Vagina (tissue), 2 donors: Measurements from ENCODE around the gene ATP7B. TPM values are rescaled to one million over a fixed set of nuclear protein-coding genes. Genes with fewer than 3 reads are reported as not detected.

ENCODE experiments used
- DNase-seq, 2 donors: peaks; one replicate each; pipeline ENCODE4 v3.0.0-alpha.2; 2017; ENCODE audit errors: extremely low spot score in 2 of 2
- H3K27ac ChIP-seq: fragments of 200-600 bp; sonication (generic); one replicate; pipeline ENCODE4 v1.5.1; 2019
- H3K27me3 ChIP-seq: fragments of 200-600 bp; sonication (generic); one replicate; pipeline ENCODE4 v1.5.1; 2019
- H3K36me3 ChIP-seq, 2 donors: fragments of 200-600 bp; sonication (generic); one replicate each; pipeline ENCODE4 v1.5.1; 2017 to 2019
- H3K4me1 ChIP-seq: fragments of 200-600 bp; sonication (generic); one replicate; pipeline ENCODE4 v1.5.1; 2019
- H3K4me3 ChIP-seq, 2 donors: fragments of 200-600 bp; sonication (generic); 1 replicate in 1 of 2; 2 replicates in 1 of 2; pipeline ENCODE4 v1.5.1; 2016 to 2019
- H3K9me3 ChIP-seq: fragments of 200-600 bp; sonication (generic); one replicate; pipeline ENCODE4 v1.5.1; 2019
- POLR2A ChIP-seq, 2 donors: fragments of 450-650 bp; IDR thresholded peaks; one replicate each; pipeline ENCODE4 v1.6.1; 2017; ENCODE audit warnings: antibody characterized with exemption in 2 of 2, mild to moderate bottlenecking in 2 of 2, moderate library complexity in 2 of 2
- POLR2AphosphoS5 ChIP-seq, 2 donors: sonication (generic); formaldehyde crosslinking; IDR thresholded peaks; one replicate each; pipeline ENCODE4 v1.9.0; 2017; ENCODE audit warnings: antibody characterized with exemption in 2 of 2, mild to moderate bottlenecking in 2 of 2, low read depth in 1 of 2; ENCODE audit not compliant: insufficient read depth in 1 of 2
- intact Hi-C: fragments of 100-400 bp; cut with DNase I; formaldehyde crosslinking; loops from one replicate; pipeline ENCODE4 v1.15.1; 2023
- total RNA-seq: library from RNA; depleted of rRNA; stranded (reverse); fragments of >200 nt; gene quantifications from one replicate; pipeline ENCODE4 v1.2.3, GENCODE V29; 2016
- TF ChIP-seq, protein P1 (sequence below), 3 experiments: fragments of 450-650 bp in 2 of 3; fragments of 200-600 bp in 1 of 3; sonication (generic) in 1 of 3; IDR thresholded peaks; one replicate each; pipeline ENCODE4 v1.5.1; 2017 to 2019; ENCODE audit warnings: antibody characterized with exemption in 3 of 3, mild to moderate bottlenecking in 2 of 3, moderate library complexity in 2 of 3

The ATP7B gene
- total RNA-seq, 1 donor from 2014 or later, result 2.5 TPM

DNA sequence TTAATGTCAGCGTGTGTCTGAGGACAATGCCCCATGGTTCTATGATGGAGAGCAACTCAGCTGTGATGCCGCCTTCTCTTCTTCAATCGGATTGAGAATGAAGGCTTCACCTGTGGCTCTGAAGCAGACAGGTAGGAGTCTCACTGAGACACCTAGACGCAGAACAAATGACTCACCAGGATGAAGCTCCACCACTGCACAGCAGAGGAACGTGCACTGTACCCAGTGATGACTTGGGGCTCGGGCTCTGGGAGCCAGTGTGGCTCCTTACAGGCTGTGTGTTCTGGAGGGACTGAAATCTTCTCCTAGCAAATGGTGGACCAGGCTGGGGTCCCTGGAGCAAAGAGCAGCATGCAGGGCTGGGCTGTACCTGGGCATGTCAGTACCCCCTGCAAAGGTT, 105.5 kb downstream of the ATP7B start:
- Histone ChIP-seq H3K9me3 (no peaks in the 10 kb centered on the region), H3K4me3 (no peak overlapping the region), H3K4me1 (no peaks in the 10 kb centered on the region), H3K27ac (no peak overlapping the region), H3K36me3 (no peaks in the 10 kb centered on the region), H3K27me3 (no peaks in the 10 kb centered on the region)
- peak; percentile 49 to 56 for DNase-seq
- intact Hi-C loops, result no loop called here
- TF ChIP-seq, protein P1, sequence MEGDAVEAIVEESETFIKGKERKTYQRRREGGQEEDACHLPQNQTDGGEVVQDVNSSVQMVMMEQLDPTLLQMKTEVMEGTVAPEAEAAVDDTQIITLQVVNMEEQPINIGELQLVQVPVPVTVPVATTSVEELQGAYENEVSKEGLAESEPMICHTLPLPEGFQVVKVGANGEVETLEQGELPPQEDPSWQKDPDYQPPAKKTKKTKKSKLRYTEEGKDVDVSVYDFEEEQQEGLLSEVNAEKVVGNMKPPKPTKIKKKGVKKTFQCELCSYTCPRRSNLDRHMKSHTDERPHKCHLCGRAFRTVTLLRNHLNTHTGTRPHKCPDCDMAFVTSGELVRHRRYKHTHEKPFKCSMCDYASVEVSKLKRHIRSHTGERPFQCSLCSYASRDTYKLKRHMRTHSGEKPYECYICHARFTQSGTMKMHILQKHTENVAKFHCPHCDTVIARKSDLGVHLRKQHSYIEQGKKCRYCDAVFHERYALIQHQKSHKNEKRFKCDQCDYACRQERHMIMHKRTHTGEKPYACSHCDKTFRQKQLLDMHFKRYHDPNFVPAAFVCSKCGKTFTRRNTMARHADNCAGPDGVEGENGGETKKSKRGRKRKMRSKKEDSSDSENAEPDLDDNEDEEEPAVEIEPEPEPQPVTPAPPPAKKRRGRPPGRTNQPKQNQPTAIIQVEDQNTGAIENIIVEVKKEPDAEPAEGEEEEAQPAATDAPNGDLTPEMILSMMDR (IDR thresholded peaks at IDR 0.05), result no peak
- TF ChIP-seq POLR2AphosphoS5 (IDR thresholded peaks at IDR 0.05; ENCODE audit: insufficient read depth in 1 of 2, low read depth in 1 of 2), result no peak
- TF ChIP-seq POLR2A (IDR thresholded peaks at IDR 0.05), result no peak

DNA sequence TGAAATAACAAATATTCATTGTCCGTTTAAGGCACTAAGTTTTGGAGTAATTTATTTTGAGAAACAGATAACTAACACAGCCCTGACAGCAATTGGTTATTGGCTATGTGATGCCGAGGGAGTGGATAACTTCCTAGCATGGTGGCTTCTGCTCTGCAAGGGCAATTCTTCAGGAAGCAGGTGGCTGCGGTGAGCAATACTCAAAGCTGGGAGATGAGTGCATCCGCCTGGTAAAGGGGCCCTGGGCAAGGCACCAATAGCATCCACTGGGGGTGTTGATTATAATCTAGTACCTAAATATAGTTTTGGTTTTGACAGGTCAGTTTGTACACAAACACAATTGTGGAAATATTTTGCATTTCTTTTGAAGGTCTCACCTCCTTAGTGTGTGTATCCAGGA, 108.5 kb downstream of the ATP7B start:
- intact Hi-C loops, result no loop called here
- no peaks in the 10 kb centered on the region for H3K36me3 ChIP-seq
- peak in 1 of 2 donors; percentile 40 for DNase-seq
- H3K27me3 ChIP-seq, result no peaks in the 10 kb centered on the region
- no peaks in the 10 kb centered on the region for H3K9me3 ChIP-seq
- TF ChIP-seq, protein P1 (IDR thresholded peaks at IDR 0.05), result no peak
- no peak for TF ChIP-seq POLR2A (IDR thresholded peaks at IDR 0.05)
- no peak for TF ChIP-seq POLR2AphosphoS5 (IDR thresholded peaks at IDR 0.05; ENCODE audit: insufficient read depth in 1 of 2, low read depth in 1 of 2)
- no peak overlapping the region for H3K4me3 ChIP-seq
- H3K4me1 ChIP-seq, result no peaks in the 10 kb centered on the region
- H3K27ac ChIP-seq, result no peak overlapping the region

DNA sequence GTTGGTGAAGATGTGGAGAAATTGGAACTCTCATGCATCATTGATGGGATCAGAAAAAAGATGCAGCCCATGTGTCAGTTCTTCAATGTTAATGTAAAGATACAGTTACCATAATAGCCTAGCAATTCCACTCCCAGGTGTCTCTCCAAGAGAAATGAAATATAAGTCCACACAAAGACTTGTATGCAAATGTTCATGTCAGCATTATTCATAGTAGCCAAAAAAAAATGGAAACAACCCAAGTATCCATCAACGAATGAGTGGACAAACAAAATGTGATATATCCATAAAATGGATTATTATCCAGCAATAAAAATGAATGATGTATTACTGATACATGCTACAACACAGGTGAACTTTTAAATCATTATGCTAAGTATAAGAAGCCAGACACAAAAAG, 110.8 kb downstream of the ATP7B start:
- H3K9me3 ChIP-seq, result no peaks in the 10 kb centered on the region
- DNase-seq, result no peak
- TF ChIP-seq, protein P1 (IDR thresholded peaks at IDR 0.05), result no peak
- no peak overlapping the region for H3K27ac ChIP-seq
- H3K36me3 ChIP-seq, result no peaks in the 10 kb centered on the region
- no peaks in the 10 kb centered on the region for H3K27me3 ChIP-seq
- intact Hi-C loops, result no loop called here
- H3K4me1 ChIP-seq, result no peaks in the 10 kb centered on the region
- H3K4me3 ChIP-seq, result no peak overlapping the region

DNA sequence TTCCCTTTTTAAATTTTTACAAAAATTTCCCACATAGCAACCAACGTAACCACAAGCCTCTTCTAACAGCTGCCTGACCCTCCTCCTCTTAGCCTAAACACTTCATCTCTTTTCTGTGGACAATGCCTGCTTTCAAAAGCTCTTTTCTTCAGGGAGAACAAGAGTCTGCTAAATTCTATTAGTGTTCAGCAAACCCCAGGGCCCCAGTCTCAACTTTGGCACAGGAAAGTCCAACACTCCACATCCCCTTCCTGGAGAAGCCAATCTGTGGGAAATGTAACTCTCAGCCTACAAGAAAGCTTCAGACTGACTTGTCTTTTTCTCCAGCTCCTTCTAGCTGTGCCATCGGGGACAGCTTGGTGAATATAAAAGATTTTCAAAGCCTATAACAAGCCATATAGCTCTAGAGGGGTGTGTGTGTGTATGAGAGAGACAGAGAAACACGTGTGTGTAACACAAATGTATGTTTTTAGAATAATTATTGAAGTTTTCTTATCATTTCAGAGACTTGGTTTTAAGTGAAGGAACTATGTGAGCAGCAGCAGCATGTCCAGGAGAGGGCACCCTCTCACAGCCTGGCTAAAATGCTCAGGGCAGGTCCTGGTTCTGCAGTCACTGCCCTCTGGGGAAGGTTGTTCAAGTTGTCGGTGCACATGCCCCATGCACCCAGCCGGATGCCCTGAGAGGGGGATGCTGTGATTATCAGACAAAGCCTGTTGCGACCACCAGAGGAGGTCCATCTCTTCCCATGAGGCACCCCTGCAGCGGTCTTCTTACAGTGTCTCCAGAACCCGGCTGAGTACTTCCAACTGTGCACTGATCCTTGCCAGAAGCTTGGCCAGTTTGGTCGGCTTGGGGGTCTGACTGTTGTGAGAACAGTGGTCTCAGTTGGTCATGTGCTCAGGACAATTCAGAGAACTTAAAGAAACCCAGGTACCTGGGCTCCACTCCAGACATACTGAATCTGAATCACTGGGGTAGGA, 115.1 kb downstream of the ATP7B start:
- intact Hi-C loops, result loop anchor here (5.0 kb wide), 1 partner anchor 231 kb away; the partner anchor contains the start of gene NEK5
- Histone ChIP-seq H3K4me3 (no peak overlapping the region), H3K27ac (no peak overlapping the region), H3K4me1 (no peaks in the 10 kb centered on the region), H3K36me3 (no peaks in the 10 kb centered on the region), H3K9me3 (no peaks in the 10 kb centered on the region), H3K27me3 (no peaks in the 10 kb centered on the region)
- TF ChIP-seq POLR2A (IDR thresholded peaks at IDR 0.05) (no peak), POLR2AphosphoS5 (IDR thresholded peaks at IDR 0.05; ENCODE audit: insufficient read depth in 1 of 2, low read depth in 1 of 2) (no peak)
- TF ChIP-seq, protein P1 (IDR thresholded peaks at IDR 0.05), result peak in 1 of 3 experiments; percentile 21
- peak in 1 of 2 donors; percentile 72 for DNase-seq

DNA sequence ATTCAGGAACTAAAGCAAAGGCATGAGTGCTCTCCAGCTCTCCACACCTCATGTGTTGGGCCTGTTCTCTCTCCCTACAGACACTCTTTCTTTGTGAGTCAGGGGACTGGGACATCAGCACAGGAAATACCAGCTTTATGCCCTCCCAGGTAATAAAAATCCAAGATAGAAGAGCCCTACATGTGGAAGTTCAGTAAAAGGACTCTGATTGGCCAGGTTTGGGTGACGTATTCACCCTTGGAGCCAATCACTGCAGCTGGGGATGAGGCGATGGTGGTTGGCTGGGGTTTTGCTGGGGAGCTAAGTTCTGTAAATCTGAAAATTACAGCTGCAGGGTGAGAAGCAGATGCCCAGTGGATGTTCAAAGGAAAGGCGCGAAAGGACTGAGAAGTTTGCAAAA, 117.0 kb downstream of the ATP7B start:
- H3K27ac ChIP-seq, result no peak overlapping the region
- DNase-seq, result no peak
- H3K27me3 ChIP-seq, result no peaks in the 10 kb centered on the region
- TF ChIP-seq POLR2A (IDR thresholded peaks at IDR 0.05) (no peak), POLR2AphosphoS5 (IDR thresholded peaks at IDR 0.05; ENCODE audit: insufficient read depth in 1 of 2, low read depth in 1 of 2) (no peak)
- TF ChIP-seq, protein P1 (IDR thresholded peaks at IDR 0.05), result no peak
- H3K9me3 ChIP-seq, result no peaks in the 10 kb centered on the region
- intact Hi-C loops, result no loop called here
- H3K4me3 ChIP-seq, result no peak overlapping the region
- no peaks in the 10 kb centered on the region for H3K4me1 ChIP-seq
- H3K36me3 ChIP-seq, result no peaks in the 10 kb centered on the region
